RCC 7860 (cell line): ENCODE measurements around the gene CWC27.

ENCODE experiments used
- DNase-seq: peaks from one replicate; pipeline ENCODE4 v3.0.0-alpha.2; 2015; ENCODE audit warnings: low spot score
- FAIRE-seq: peaks from 2 replicates; lab custom pipeline; 2012; peaks lifted over from hg19 to GRCh38; lab: Jason Lieb, UNC

CWC27 gene

GRCh38 chr5:64968591-64969110 is 199.9 kb downstream of the CWC27 start:
- FAIRE-seq: no peak
- DNase-seq: no peak

GRCh38 chr5:64969578-64969977 is 200.8 kb downstream of the CWC27 start:
- DNase-seq (no peak), FAIRE-seq (no peak)

GRCh38 chr5:64971513-64971912 is 202.8 kb downstream of the CWC27 start:
- no peak for FAIRE-seq

GRCh38 chr5:64971990-64972389 is 203.3 kb downstream of the CWC27 start:
- no peak for FAIRE-seq
- DNase-seq: no peak

More at GRCh38 chr5:64971513-64971912, 202.8 kb downstream of the CWC27 start:
- DNase-seq: no peak

- no peak for DNase-seq
Observed at GRCh38 chr5:64972591-64972990, 203.9 kb downstream of the CWC27 start.

GRCh38 chr5:64973215-64973614 is 204.5 kb downstream of the CWC27 start:
- DNase-seq (no peak), FAIRE-seq (no peak)

More at GRCh38 chr5:64972591-64972990, 203.9 kb downstream of the CWC27 start:
- FAIRE-seq: no peak

GRCh38 chr5:64977779-64978178 is 209.0 kb downstream of the CWC27 start:
- FAIRE-seq: no peak
- DNase-seq: peak; percentile 33

GRCh38 chr5:64978546-64978945 is 209.8 kb downstream of the CWC27 start:
- no peak for DNase-seq
- FAIRE-seq: no peak

- FAIRE-seq: no peak
- no peak for DNase-seq
Observed at GRCh38 chr5:64979531-64979930, 210.8 kb downstream of the CWC27 start.

- no peak for DNase-seq
- no peak for FAIRE-seq
Observed at GRCh38 chr5:64980176-64980575, 211.4 kb downstream of the CWC27 start.

- FAIRE-seq (no peak), DNase-seq (no peak)
Observed at GRCh38 chr5:64987768-64988167, 219.0 kb downstream of the CWC27 start.

- no peak for DNase-seq
- FAIRE-seq: no peak
Observed at GRCh38 chr5:65009207-65009606, 240.5 kb downstream of the CWC27 start.

- FAIRE-seq: no peak
- no peak for DNase-seq
Observed at GRCh38 chr5:65010841-65011240, 242.1 kb downstream of the CWC27 start.

GRCh38 chr5:65012301-65012892 is 243.7 kb downstream of the CWC27 start:
- DNase-seq (no peak), FAIRE-seq (no peak)

GRCh38 chr5:65013166-65013565 is 244.4 kb downstream of the CWC27 start:
- FAIRE-seq: no peak
- DNase-seq: no peak

- no peak for DNase-seq
- no peak for FAIRE-seq
Observed at GRCh38 chr5:65014769-65015168, 246.0 kb downstream of the CWC27 start.

- FAIRE-seq: no peak
- DNase-seq: no peak
Observed at GRCh38 chr5:65015767-65016166, 247.0 kb downstream of the CWC27 start.

GRCh38 chr5:65017636-65018035 is 248.9 kb downstream of the CWC27 start:
- no peak for FAIRE-seq
- DNase-seq: no peak

- no peak for DNase-seq
- no peak for FAIRE-seq
Observed at GRCh38 chr5:65018763-65019162, 250.0 kb downstream of the CWC27 start.

GRCh38 chr5:65020492-65020891 is 251.8 kb downstream of the CWC27 start:
- DNase-seq (no peak), FAIRE-seq (peak; percentile 82)

- DNase-seq: no peak
- no peak for FAIRE-seq
Observed at GRCh38 chr5:65021527-65022226, 252.9 kb downstream of the CWC27 start.

- FAIRE-seq: no peak
Observed at GRCh38 chr5:65022932-65023331, 254.2 kb downstream of the CWC27 start.

More at GRCh38 chr5:65022932-65023331, 254.2 kb downstream of the CWC27 start:
- DNase-seq: no peak
